GM19238 (cell line): ENCODE results near the gene HYCC2.
"Not testable (repeated sequence)": the region's sequence is repeated elsewhere in the genome, so short reads cannot be mapped to it uniquely, and the experiment has no call there.

Experiments
- DNase-seq: peaks from one replicate; pipeline ENCODE4 v3.0.0; 2011; ENCODE audit warnings: low spot score; ENCODE audit not compliant: insufficient read length

HYCC2 gene

GRCh38 chr2:201072201-201072530 lies 695 bp upstream of the HYCC2 start:
- no peak for DNase-seq

- no peak for DNase-seq
Observed at GRCh38 chr2:201070948-201071478, 458 bp downstream of the HYCC2 start.

- DNase-seq, result no peak
Observed at GRCh38 chr2:201064797-201065329, 6.6 kb downstream of the HYCC2 start.

GRCh38 chr2:201063516-201063915 lies 8.0 kb downstream of the HYCC2 start:
- DNase-seq, result not testable (repeated sequence)

GRCh38 chr2:201059961-201060755 lies 11.3 kb downstream of the HYCC2 start:
- DNase-seq, result no peak

GRCh38 chr2:201058914-201059313 lies 12.6 kb downstream of the HYCC2 start:
- DNase-seq, result no peak

GRCh38 chr2:201057715-201058248 lies 13.7 kb downstream of the HYCC2 start:
- DNase-seq, result no peak

- no peak for DNase-seq
Observed at GRCh38 chr2:201057087-201057521, 14.4 kb downstream of the HYCC2 start.

- DNase-seq, result no peak
Observed at GRCh38 chr2:201049455-201049854, 22.0 kb downstream of the HYCC2 start.

GRCh38 chr2:201046881-201047280 lies 24.6 kb downstream of the HYCC2 start:
- no peak for DNase-seq

- not testable (repeated sequence) for DNase-seq
Observed at GRCh38 chr2:201043050-201043449, 28.4 kb downstream of the HYCC2 start.

- not testable (repeated sequence) for DNase-seq
Observed at GRCh38 chr2:201042451-201042850, 29.0 kb downstream of the HYCC2 start.

- no peak for DNase-seq
Observed at GRCh38 chr2:201040867-201041628, 30.4 kb downstream of the HYCC2 start.

- no peak for DNase-seq
Observed at GRCh38 chr2:201038855-201039254, 32.6 kb downstream of the HYCC2 start.

GRCh38 chr2:201038361-201038760 lies 33.1 kb downstream of the HYCC2 start:
- DNase-seq, result not testable (repeated sequence)

- not testable (repeated sequence) for DNase-seq
Observed at GRCh38 chr2:201034355-201034754, 37.1 kb downstream of the HYCC2 start.

GRCh38 chr2:201024518-201024917 lies 47.0 kb downstream of the HYCC2 start:
- no peak for DNase-seq

- no peak for DNase-seq
Observed at GRCh38 chr2:201021914-201022313, 49.6 kb downstream of the HYCC2 start.
